Vagina (tissue), 2 donors: Measurements from ENCODE around the gene PDE7B.

Experiments
- CTCF ChIP-seq, 3 experiments: fragments of 450-650 bp in 2 of 3; fragments of 200-600 bp in 1 of 3; sonication (generic) in 1 of 3; IDR thresholded peaks; one replicate each; pipeline ENCODE4 v1.5.1; 2017 to 2019; ENCODE audit warnings: antibody characterized with exemption in 3 of 3, mild to moderate bottlenecking in 2 of 3, moderate library complexity in 2 of 3
- POLR2A ChIP-seq, 2 donors: fragments of 450-650 bp; IDR thresholded peaks; one replicate each; pipeline ENCODE4 v1.6.1; 2017; ENCODE audit warnings: antibody characterized with exemption in 2 of 2, mild to moderate bottlenecking in 2 of 2, moderate library complexity in 2 of 2
- POLR2AphosphoS5 ChIP-seq, 2 donors: sonication (generic); formaldehyde crosslinking; IDR thresholded peaks; one replicate each; pipeline ENCODE4 v1.9.0; 2017; ENCODE audit warnings: antibody characterized with exemption in 2 of 2, mild to moderate bottlenecking in 2 of 2, low read depth in 1 of 2; ENCODE audit not compliant: insufficient read depth in 1 of 2

GRCh38 chr6:135850882-135851281 is 619 bp upstream of the PDE7B start:
- TF ChIP-seq CTCF (IDR thresholded peaks at IDR 0.05) (no peak), POLR2A (IDR thresholded peaks at IDR 0.05) (no peak), POLR2AphosphoS5 (IDR thresholded peaks at IDR 0.05; ENCODE audit: insufficient read depth in 1 of 2, low read depth in 1 of 2) (no peak)
